Thoracic aorta (tissue), 2 donors: ENCODE data around the gene TNFRSF6B. TPM values are rescaled to one million over a fixed set of nuclear protein-coding genes. Genes with fewer than 3 reads are reported as not detected.

Experiments used
- ATAC-seq: fragments of 150-250 bp; one replicate; pipeline ENCODE4 v1.8.0; 2017; ENCODE audit warnings: low read depth; ENCODE audit not compliant: insufficient number of reproducible peaks, low FRiP score
- DNase-seq: peaks from one replicate; pipeline ENCODE4 v3.0.0-alpha.2; 2020; ENCODE audit warnings: low spot score
- H3K27ac ChIP-seq, 2 donors: fragments of 200-600 bp; sonication (generic); 1 replicate in 1 of 2; 2 replicates in 1 of 2; pipeline ENCODE4 v1.5.1; 2016; ENCODE audit warnings: mild to moderate bottlenecking in 2 of 2, moderate library complexity in 2 of 2
- H3K27me3 ChIP-seq: fragments of 200-600 bp; sonication (generic); replicated peaks from 2 replicates; pipeline ENCODE4 v1.6.0; 2016; ENCODE audit warnings: mild to moderate bottlenecking; ENCODE audit not compliant: insufficient read depth
- H3K36me3 ChIP-seq: fragments of 200-600 bp; sonication (generic); one replicate; pipeline ENCODE4 v1.5.1; 2016
- H3K4me1 ChIP-seq, 2 donors: fragments of 200-600 bp; sonication (generic); 1 replicate in 1 of 2; 2 replicates in 1 of 2; pipeline versions ENCODE4 v1.5.1 to v1.6.0; 2016; ENCODE audit warnings: low read depth in 2 of 2, mild to moderate bottlenecking in 1 of 2; ENCODE audit not compliant: control insufficient read depth in 1 of 2
- H3K4me3 ChIP-seq: fragments of 200-600 bp; sonication (generic); 2 replicates; pipeline ENCODE4 v1.5.1; 2016; ENCODE audit warnings: mild to moderate bottlenecking
- H3K9me3 ChIP-seq: fragments of 200-600 bp; sonication (generic); 2 replicates; pipeline ENCODE4 v1.5.1; 2016
- CTCF ChIP-seq: fragments of 200-600 bp; sonication (generic); IDR thresholded peaks from one replicate; pipeline ENCODE4 v1.5.1; 2019; ENCODE audit warnings: antibody characterized with exemption
- total RNA-seq, 2 donors: library from RNA; depleted of rRNA; stranded (reverse); fragments of >200 nt; gene quantifications; one replicate each; pipeline versions ENCODE4 v1.1.0 to v1.2.3, GENCODE V29; 2016

The TNFRSF6B gene
- total RNA-seq, 2 donors from 2014 or later = 32.9 to 98.9 TPM

- peaks cover 4 to 27% of the 10 kb centered on the region in 2 donors for H3K4me1 ChIP-seq
- ATAC-seq = no peak
- H3K36me3 ChIP-seq = no peaks in the 10 kb centered on the region
- TF ChIP-seq CTCF = no peak
- H3K27me3 ChIP-seq = no peaks in the 10 kb centered on the region
- peak overlapping the region in 1 of 2 donors; percentile 61 for H3K27ac ChIP-seq
- DNase-seq = no peak
- no peaks in the 10 kb centered on the region for H3K9me3 ChIP-seq
- H3K4me3 ChIP-seq = no peak overlapping the region
Observed at GRCh38 chr20:63688228-63689045, 8.0 kb upstream of the TNFRSF6B start.

- no peak for TF ChIP-seq CTCF
- Histone ChIP-seq H3K4me3 (no peak overlapping the region), H3K9me3 (no peaks in the 10 kb centered on the region), H3K27ac (no peak overlapping the region), H3K36me3 (no peaks in the 10 kb centered on the region), H3K27me3 (no peaks in the 10 kb centered on the region), H3K4me1 (peaks cover 4 to 25% of the 10 kb centered on the region in 2 donors)
- ATAC-seq (no peak), DNase-seq (no peak)
Observed at GRCh38 chr20:63689046-63690002, 7.1 kb upstream of the TNFRSF6B start.

- H3K4me3 ChIP-seq = no peak overlapping the region
- no peak for ATAC-seq
- DNase-seq = no peak
- no peak overlapping the region for H3K27ac ChIP-seq
- H3K27me3 ChIP-seq = no peaks in the 10 kb centered on the region
- no peak for TF ChIP-seq CTCF
- peaks cover 4 to 25% of the 10 kb centered on the region in 2 donors for H3K4me1 ChIP-seq
- no peaks in the 10 kb centered on the region for H3K9me3 ChIP-seq
- peaks cover 5% of the 10 kb centered on the region for H3K36me3 ChIP-seq
Observed at GRCh38 chr20:63690003-63690897, 6.2 kb upstream of the TNFRSF6B start.

- DNase-seq = no peak
- no peak overlapping the region for H3K27ac ChIP-seq
- peaks cover 4 to 24% of the 10 kb centered on the region in 2 donors for H3K4me1 ChIP-seq
- no peaks in the 10 kb centered on the region for H3K27me3 ChIP-seq
- no peak overlapping the region for H3K4me3 ChIP-seq
- H3K36me3 ChIP-seq = peaks cover 5% of the 10 kb centered on the region
- ATAC-seq = no peak
- no peaks in the 10 kb centered on the region for H3K9me3 ChIP-seq
- no peak for TF ChIP-seq CTCF
Observed at GRCh38 chr20:63690898-63691710, 5.3 kb upstream of the TNFRSF6B start.
